Tibial nerve (tissue), 4 donors: Measurements from ENCODE around the gene HOXB13. TPM values are rescaled to one million over a fixed set of nuclear protein-coding genes. Genes with fewer than 3 reads are reported as not detected.

Experiments
- DNase-seq, 2 donors: peaks; one replicate each; pipeline ENCODE4 v3.0.0-alpha.2; 2019; ENCODE audit warnings: low spot score in 2 of 2
- H3K27ac ChIP-seq, 4 donors: fragments of 200-600 bp; sonication (generic) in 3 of 4; one replicate each; pipeline ENCODE4 v1.5.1; 2017 to 2019; ENCODE audit warnings: mild to moderate bottlenecking in 1 of 4
- H3K27me3 ChIP-seq, 2 donors: fragments of 200-600 bp; sonication (generic) in 1 of 2; one replicate each; pipeline versions ENCODE4 v1.5.1 to v1.6.0; 2017 to 2019
- H3K36me3 ChIP-seq, 3 donors: fragments of 200-600 bp; sonication (generic); one replicate each; pipeline ENCODE4 v1.5.1; 2018 to 2019
- H3K4me1 ChIP-seq, 4 donors: fragments of 200-600 bp; sonication (generic) in 3 of 4; one replicate each; pipeline ENCODE4 v1.5.1; 2017 to 2019
- H3K4me3 ChIP-seq, 4 donors: fragments of 200-600 bp; sonication (generic) in 3 of 4; one replicate each; pipeline ENCODE4 v1.5.1; 2017 to 2019; ENCODE audit warnings: mild to moderate bottlenecking in 1 of 4, moderate library complexity in 1 of 4
- H3K9me3 ChIP-seq, 4 donors: fragments of 200-600 bp; sonication (generic) in 3 of 4; one replicate each; pipeline ENCODE4 v1.5.1; 2017 to 2019
- CTCF ChIP-seq, 5 experiments: fragments of 200-600 bp in 3 of 5; fragments of 450-650 bp in 2 of 5; sonication (generic) in 3 of 5; IDR thresholded peaks; one replicate each; pipeline ENCODE4 v1.5.1; 2016 to 2019; ENCODE audit warnings: antibody characterized with exemption in 5 of 5, mild to moderate bottlenecking in 3 of 5, moderate library complexity in 2 of 5
- EP300 ChIP-seq, 2 donors: sonication (generic); formaldehyde crosslinking; IDR thresholded peaks; one replicate each; pipeline ENCODE4 v1.6.1; 2017; ENCODE audit warnings: antibody characterized with exemption in 2 of 2, mild to moderate bottlenecking in 1 of 2
- POLR2A ChIP-seq, 2 donors: fragments of 450-650 bp; IDR thresholded peaks; one replicate each; pipeline ENCODE4 v1.6.1; 2017; ENCODE audit warnings: antibody characterized with exemption in 2 of 2, mild to moderate bottlenecking in 2 of 2, moderate library complexity in 2 of 2
- WGBS, 2 donors: methylation state at CpG; one replicate each; pipeline ENCODE4 v1.1.5; 2018; 5-methylcytosine and 5-hydroxymethylcytosine counted together
- total RNA-seq, 4 donors: library from RNA; depleted of rRNA; stranded (reverse); fragments of >200 nt; gene quantifications; one replicate each; pipeline ENCODE4 v1.1.0, GENCODE V29; 2016

The HOXB13 gene
- total RNA-seq, 4 donors from 2014 or later, result not detected

- H3K4me3 ChIP-seq, result no peak overlapping the region
- WGBS, 2 donors, result 89 to 91% methylated on average over 1 of the region's 1 CpG
- H3K9me3 ChIP-seq, result peaks cover 0 to 4% (median 0%) of the 10 kb centered on the region in 4 donors
- TF ChIP-seq POLR2A (IDR thresholded peaks at IDR 0.05) (no peak), EP300 (IDR thresholded peaks at IDR 0.05) (no peak), CTCF (IDR thresholded peaks at IDR 0.05) (no peak)
- no peaks in the 10 kb centered on the region for H3K36me3 ChIP-seq
- H3K27me3 ChIP-seq, result peaks cover 0 to 37% of the 10 kb centered on the region in 2 donors
- no peak overlapping the region for H3K27ac ChIP-seq
- no peaks in the 10 kb centered on the region for H3K4me1 ChIP-seq
- DNase-seq, result no peak
These were observed 36.5 kb downstream of the HOXB13 start for GRCh38 chr17:48692049-48692448.

GRCh38 chr17:48690655-48691054, 37.9 kb downstream of the HOXB13 start:
- no peak overlapping the region for H3K4me3 ChIP-seq
- H3K27me3 ChIP-seq, result peaks cover 0 to 30% of the 10 kb centered on the region in 2 donors
- peaks cover 0 to 4% (median 0%) of the 10 kb centered on the region in 4 donors for H3K9me3 ChIP-seq
- no peak for DNase-seq
- WGBS, 2 donors, result 84 to 87% methylated on average over 5 of the region's 5 CpGs
- H3K27ac ChIP-seq, result no peak overlapping the region
- H3K4me1 ChIP-seq, result no peaks in the 10 kb centered on the region
- H3K36me3 ChIP-seq, result no peaks in the 10 kb centered on the region
- TF ChIP-seq EP300 (IDR thresholded peaks at IDR 0.05) (no peak), CTCF (IDR thresholded peaks at IDR 0.05) (no peak)

- Histone ChIP-seq H3K4me1 (peaks cover 0 to 6% (median 0%) of the 10 kb centered on the region in 4 donors), H3K36me3 (no peaks in the 10 kb centered on the region), H3K27ac (no peak overlapping the region), H3K4me3 (no peak overlapping the region), H3K9me3 (no peaks in the 10 kb centered on the region), H3K27me3 (peaks cover 0 to 36% of the 10 kb centered on the region in 2 donors)
- DNase-seq, result no peak
- WGBS, 2 donors, result 83 to 89% methylated on average over 1 of the region's 1 CpG
- TF ChIP-seq CTCF (IDR thresholded peaks at IDR 0.05) (no peak), EP300 (IDR thresholded peaks at IDR 0.05) (no peak), POLR2A (IDR thresholded peaks at IDR 0.05) (no peak)
These were observed 46.9 kb downstream of the HOXB13 start for GRCh38 chr17:48681609-48682008.

- Histone ChIP-seq H3K4me1 (peaks cover 0 to 6% (median 0%) of the 10 kb centered on the region in 4 donors), H3K4me3 (no peak overlapping the region), H3K36me3 (no peaks in the 10 kb centered on the region), H3K9me3 (no peaks in the 10 kb centered on the region), H3K27me3 (peaks cover 0 to 50% of the 10 kb centered on the region in 2 donors), H3K27ac (no peak overlapping the region)
- no peak for TF ChIP-seq CTCF (IDR thresholded peaks at IDR 0.05)
- TF ChIP-seq POLR2A (IDR thresholded peaks at IDR 0.05), result no peak
- TF ChIP-seq EP300 (IDR thresholded peaks at IDR 0.05), result no peak
- 86% methylated on average over 5 of the region's 5 CpGs for WGBS, 2 donors
- DNase-seq, result no peak
These were observed 49.0 kb downstream of the HOXB13 start for GRCh38 chr17:48679385-48680096.

GRCh38 chr17:48678141-48678971, 50.2 kb downstream of the HOXB13 start:
- no peak for TF ChIP-seq EP300 (IDR thresholded peaks at IDR 0.05)
- TF ChIP-seq POLR2A (IDR thresholded peaks at IDR 0.05), result no peak
- TF ChIP-seq CTCF (IDR thresholded peaks at IDR 0.05), result peak; percentile 78 to 89 (median 81)
- H3K27ac ChIP-seq, result no peak overlapping the region
- 15 to 17% methylated on average over 29 to 34 of the region's 41 CpGs for WGBS, 2 donors
- peak; percentile 33 to 34 for DNase-seq
- H3K4me3 ChIP-seq, result no peak overlapping the region
- no peaks in the 10 kb centered on the region for H3K9me3 ChIP-seq
- H3K36me3 ChIP-seq, result no peaks in the 10 kb centered on the region
- H3K4me1 ChIP-seq, result peaks cover 0 to 6% (median 0%) of the 10 kb centered on the region in 4 donors
- peaks cover 0 to 50% of the 10 kb centered on the region in 2 donors for H3K27me3 ChIP-seq
